Activated CD8-positive, alpha-beta T cell treated with anti-CD3 and anti-CD28 coated beads, Interleukin-2, amount 10 ng/mL, durations not matched to agents 7 days and 5 days (primary cell): Measurements from ENCODE around the gene RAF1. TPM values are rescaled to one million over a fixed set of nuclear protein-coding genes. Genes with fewer than 3 reads are reported as not detected.

Source experiments
- total RNA-seq, 2 experiments: library from RNA; stranded (reverse); gene quantifications; one replicate each; pipeline ENCODE4 v1.2.3, GENCODE V29; 2021

RAF1 gene
- total RNA-seq, 2 experiments from 2014 or later = 86.5 to 91.6 TPM

Other genes starting within 250 kb of the RAF1 start
- gene TSEN2, start 179.6 kb downstream of the RAF1 start, total RNA-seq = 10 to 100 TPM in 1 of 2 experiments, 1 to 10 TPM in 1; 9.4 to 10.7 TPM
- not detected for gene MKRN2OS, start 118.6 kb downstream of the RAF1 start, total RNA-seq
- gene MKRN2, start 107.0 kb downstream of the RAF1 start, total RNA-seq = 10 to 100 TPM; 21.0 to 22.5 TPM
- gene TMEM40, start 95.1 kb upstream of the RAF1 start, total RNA-seq = not detected
- gene CAND2, start 132.6 kb upstream of the RAF1 start, total RNA-seq = under 1 TPM; 0.31 to 0.53 TPM
- 1,000 to 10,000 TPM; 1,764 to 1,890 TPM for gene RPL32, start 177.4 kb upstream of the RAF1 start, total RNA-seq